PFSK-1 (cell line): ENCODE measurements around the gene XXYLT1.

Experiments used
- FOXP2 ChIP-seq: optimal IDR thresholded peaks from 2 replicates; pipeline ENCODE3; 2011; ENCODE audit warnings: borderline replicate concordance, control low read depth, inconsistent platforms; ENCODE audit not compliant: insufficient read depth; ENCODE audit errors: extremely low read length, extremely low read depth
- POLR2AphosphoS5 ChIP-seq: IDR thresholded peaks from 2 replicates; pipeline ENCODE4 v1.6.1; 2012; ENCODE audit warnings: low read depth, mild to moderate bottlenecking, control low read depth, low read length, moderate library complexity
- SIN3A ChIP-seq: IDR thresholded peaks from 2 replicates; pipeline ENCODE4 v1.6.1; 2012; ENCODE audit warnings: mild to moderate bottlenecking, low read length, moderate library complexity, borderline replicate concordance; ENCODE audit not compliant: insufficient read depth
- TAF1 ChIP-seq: IDR thresholded peaks from 2 replicates; pipeline ENCODE4 v1.6.1; 2012; ENCODE audit warnings: low read length, control low read depth, borderline replicate concordance; ENCODE audit not compliant: insufficient read depth
- TF ChIP-seq, protein P1 (sequence below), 2 experiments: IDR thresholded peaks; 2 replicates each; pipeline versions ENCODE4 v1.6.1 to v1.8.0; 2011 to 2012; ENCODE audit warnings: low read depth in 2 of 2, low read length in 2 of 2, control low read depth in 1 of 2, inconsistent platforms in 1 of 2, mild to moderate bottlenecking in 1 of 2, moderate library complexity in 1 of 2; ENCODE audit not compliant: insufficient read depth in 1 of 2

XXYLT1 gene

DNA sequence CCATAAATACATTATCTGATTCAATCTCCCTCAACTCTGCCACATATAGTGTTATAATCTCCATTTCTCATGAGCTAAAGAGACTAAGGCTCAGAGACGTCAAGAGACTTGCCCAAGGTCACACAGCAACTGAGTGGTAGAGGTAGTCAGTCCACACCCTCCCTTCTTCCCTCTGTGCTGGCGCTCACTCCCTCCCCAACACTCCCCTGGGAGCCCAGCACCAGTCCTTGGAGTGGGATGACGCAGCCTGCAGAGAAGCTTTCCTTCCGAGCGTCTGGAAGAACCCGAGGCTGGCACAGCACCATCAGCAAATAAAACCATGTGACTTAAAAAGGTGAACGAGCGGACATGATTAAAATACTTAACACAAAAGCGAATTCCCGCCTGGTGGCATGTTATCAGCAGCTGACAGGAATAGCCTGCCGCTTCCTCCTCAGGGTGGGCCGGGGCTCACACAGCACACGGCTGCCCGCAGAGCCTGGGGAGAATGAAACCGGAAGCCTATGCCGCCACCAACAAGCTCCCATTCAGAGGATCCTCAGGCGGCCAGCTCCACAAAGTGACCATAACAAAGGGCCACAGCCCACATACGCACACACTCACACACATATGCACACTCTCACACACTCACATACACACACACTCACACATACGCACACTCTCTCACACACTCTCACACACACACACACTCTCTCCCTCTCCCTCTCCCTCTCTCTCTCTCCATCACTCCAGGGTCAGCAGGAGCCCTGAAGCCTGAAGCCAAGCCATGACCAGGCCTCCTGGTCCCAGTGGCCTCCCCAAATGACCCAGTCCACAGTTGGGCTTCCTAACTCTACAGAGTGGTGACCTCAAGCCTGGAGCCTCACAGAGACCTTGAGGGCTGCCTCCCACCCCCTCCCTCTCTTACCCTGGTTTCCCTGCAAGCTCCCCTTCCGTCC lies 120.5 kb downstream of the XXYLT1 start:
- TF ChIP-seq SIN3A: no peak
- TF ChIP-seq, protein P1, sequence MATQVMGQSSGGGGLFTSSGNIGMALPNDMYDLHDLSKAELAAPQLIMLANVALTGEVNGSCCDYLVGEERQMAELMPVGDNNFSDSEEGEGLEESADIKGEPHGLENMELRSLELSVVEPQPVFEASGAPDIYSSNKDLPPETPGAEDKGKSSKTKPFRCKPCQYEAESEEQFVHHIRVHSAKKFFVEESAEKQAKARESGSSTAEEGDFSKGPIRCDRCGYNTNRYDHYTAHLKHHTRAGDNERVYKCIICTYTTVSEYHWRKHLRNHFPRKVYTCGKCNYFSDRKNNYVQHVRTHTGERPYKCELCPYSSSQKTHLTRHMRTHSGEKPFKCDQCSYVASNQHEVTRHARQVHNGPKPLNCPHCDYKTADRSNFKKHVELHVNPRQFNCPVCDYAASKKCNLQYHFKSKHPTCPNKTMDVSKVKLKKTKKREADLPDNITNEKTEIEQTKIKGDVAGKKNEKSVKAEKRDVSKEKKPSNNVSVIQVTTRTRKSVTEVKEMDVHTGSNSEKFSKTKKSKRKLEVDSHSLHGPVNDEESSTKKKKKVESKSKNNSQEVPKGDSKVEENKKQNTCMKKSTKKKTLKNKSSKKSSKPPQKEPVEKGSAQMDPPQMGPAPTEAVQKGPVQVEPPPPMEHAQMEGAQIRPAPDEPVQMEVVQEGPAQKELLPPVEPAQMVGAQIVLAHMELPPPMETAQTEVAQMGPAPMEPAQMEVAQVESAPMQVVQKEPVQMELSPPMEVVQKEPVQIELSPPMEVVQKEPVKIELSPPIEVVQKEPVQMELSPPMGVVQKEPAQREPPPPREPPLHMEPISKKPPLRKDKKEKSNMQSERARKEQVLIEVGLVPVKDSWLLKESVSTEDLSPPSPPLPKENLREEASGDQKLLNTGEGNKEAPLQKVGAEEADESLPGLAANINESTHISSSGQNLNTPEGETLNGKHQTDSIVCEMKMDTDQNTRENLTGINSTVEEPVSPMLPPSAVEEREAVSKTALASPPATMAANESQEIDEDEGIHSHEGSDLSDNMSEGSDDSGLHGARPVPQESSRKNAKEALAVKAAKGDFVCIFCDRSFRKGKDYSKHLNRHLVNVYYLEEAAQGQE (IDR thresholded peaks at IDR 0.05; ENCODE audit: insufficient read depth in 1 of 2, low read depth in 2 of 2, low read length in 2 of 2): no peak
- TF ChIP-seq POLR2AphosphoS5: no peak
- no peak for TF ChIP-seq FOXP2
- no peak for TF ChIP-seq TAF1

DNA sequence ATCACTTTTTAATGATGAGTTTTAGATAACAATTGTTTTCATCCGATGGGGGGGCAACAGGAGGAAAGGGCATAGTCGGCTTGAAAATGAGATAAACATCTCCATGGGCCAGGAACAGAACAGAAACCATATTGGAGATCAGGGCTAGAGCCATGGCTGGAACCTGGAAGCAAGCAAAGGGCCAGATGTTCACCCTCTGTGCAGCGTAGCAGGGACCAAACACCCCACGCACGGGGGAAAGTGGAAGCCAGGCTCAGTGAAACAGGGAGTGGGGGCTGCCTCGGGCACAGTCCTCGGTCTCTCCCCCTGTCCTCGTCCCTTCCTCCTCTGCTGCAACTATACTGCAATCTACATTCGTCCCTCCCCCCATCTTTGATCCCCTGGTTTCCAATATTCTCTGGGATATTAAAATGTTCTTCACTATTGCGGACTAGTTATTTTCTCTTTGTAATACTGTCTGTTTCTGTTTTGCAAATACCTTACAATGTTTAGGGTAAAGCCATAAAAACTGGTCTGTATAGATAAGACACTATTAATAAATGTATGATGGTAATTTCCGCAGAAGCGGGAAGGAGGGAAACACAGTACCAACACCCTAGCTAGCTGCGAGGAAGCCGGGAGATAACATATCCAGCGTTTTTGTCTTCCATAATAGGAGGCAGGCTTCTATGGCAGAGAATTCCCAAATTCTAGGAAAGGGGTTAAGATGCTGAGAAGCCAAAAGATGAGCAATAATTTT lies 121.5 kb downstream of the XXYLT1 start:
- TF ChIP-seq FOXP2: no peak
- TF ChIP-seq SIN3A: no peak
- TF ChIP-seq TAF1: no peak
- no peak for TF ChIP-seq POLR2AphosphoS5
- TF ChIP-seq, protein P1 (IDR thresholded peaks at IDR 0.05; ENCODE audit: insufficient read depth in 1 of 2, low read depth in 2 of 2, low read length in 2 of 2): no peak

DNA sequence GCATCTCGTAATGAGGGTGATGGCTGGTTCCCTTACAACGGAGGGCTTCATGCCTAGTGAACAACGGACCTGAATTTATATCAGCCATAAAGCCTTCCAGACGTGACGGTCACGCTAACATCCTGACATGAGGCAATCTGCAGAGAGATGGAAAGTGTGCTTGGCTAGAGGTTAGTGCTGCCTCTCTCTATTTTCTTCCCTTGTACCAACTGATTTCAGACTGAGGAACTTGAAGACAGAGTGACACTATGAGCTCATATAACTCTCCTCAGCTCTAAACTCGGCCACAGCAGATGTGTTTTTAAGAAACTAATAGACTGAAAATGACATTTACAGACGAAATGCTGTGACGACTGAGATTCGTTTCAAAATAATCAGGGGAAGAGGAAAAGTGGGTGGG lies 122.4 kb downstream of the XXYLT1 start:
- TF ChIP-seq TAF1: no peak
- no peak for TF ChIP-seq POLR2AphosphoS5
- no peak for TF ChIP-seq SIN3A
- TF ChIP-seq, protein P1 (IDR thresholded peaks at IDR 0.05; ENCODE audit: insufficient read depth in 1 of 2, low read depth in 2 of 2, low read length in 2 of 2): no peak
- TF ChIP-seq FOXP2: no peak

DNA sequence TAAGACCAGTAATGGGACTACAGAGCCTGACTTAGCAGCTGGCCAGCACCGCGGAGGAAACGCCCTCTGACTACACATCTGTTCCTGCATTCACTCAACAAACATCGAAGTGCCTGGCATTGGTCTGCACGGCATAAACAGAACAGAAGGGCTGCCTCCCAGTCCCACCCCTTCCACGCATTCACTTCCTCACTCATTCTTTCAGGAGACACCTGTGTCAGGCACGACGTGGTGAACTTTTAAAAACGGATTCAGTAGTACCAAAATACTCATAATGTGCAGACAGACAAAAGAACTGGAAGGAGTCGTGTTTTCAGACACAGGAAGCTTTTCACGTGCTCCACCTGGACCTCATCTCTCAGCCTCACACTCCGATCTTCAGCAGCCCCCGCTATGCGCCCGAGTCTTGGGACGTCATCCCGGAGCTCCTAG lies 123.3 kb downstream of the XXYLT1 start:
- TF ChIP-seq POLR2AphosphoS5 (no peak), FOXP2 (no peak)
- TF ChIP-seq, protein P1 (IDR thresholded peaks at IDR 0.05; ENCODE audit: insufficient read depth in 1 of 2, low read depth in 2 of 2, low read length in 2 of 2): no peak
